GM12878 (cell line): ENCODE results near the gene ACTL10. TPM values are rescaled to one million over a fixed set of nuclear protein-coding genes. Genes with fewer than 3 reads are reported as not detected.

ENCODE experiments used
- ATAC-seq: fragments of 200-7000 bp; cut with Tn5 transposase; 3 replicates; pipeline ENCODE4 v1.9.1; 2020; ENCODE audit warnings: mild to moderate bottlenecking, moderate library complexity
- BruUV-seq: library from RNA; stranded (reverse); fragments of 400-500 nt; replicated peaks from 2 replicates; lab custom pipeline; 2021; lab: Mats Ljungman, UMichigan
- CTCF ChIA-PET: fragments of 300-600 bp; sonication (Branson Sonifier 250); formaldehyde crosslinking; extraction: SDS; loops from one replicate; lab custom pipeline; 2021; ENCODE audit warnings: inconsistent platforms; lab: Yijun Ruan, JAX
- POLR2A ChIA-PET: fragments of 350-600 bp; formaldehyde crosslinking; extraction: SDS; loops from one replicate; lab custom pipeline; 2021; ENCODE audit warnings: inconsistent platforms; lab: Charles Lee
- RAD21 ChIA-PET: fragments of 300-600 bp; sonication (Branson Sonifier 250); formaldehyde crosslinking; loops from one replicate; lab custom pipeline; 2023; ENCODE audit warnings: antibody characterized with exemption; ENCODE audit not compliant: unreplicated experiment; lab: Charles Lee
- SMC1A ChIA-PET: fragments of 300-600 bp; sonication (Branson Sonifier 250); formaldehyde crosslinking; loops from one replicate; lab custom pipeline; 2023; ENCODE audit not compliant: unreplicated experiment, uncharacterized antibody; lab: Charles Lee
- DNase-seq: peaks from one replicate; pipeline ENCODE4 v3.0.0-alpha.2; 2011; ENCODE audit warnings: low read depth, low spot score
- FAIRE-seq: peaks from 3 replicates; lab custom pipeline; 2011; peaks lifted over from hg19 to GRCh38; lab: Jason Lieb, UNC
- H2AFZ ChIP-seq: 2 replicates; pipeline ENCODE4 v1.6.0; 2011; ENCODE audit warnings: low read depth, low read length, control low read depth; ENCODE audit not compliant: control insufficient read depth
- H3K27ac ChIP-seq: 2 replicates; pipeline ENCODE4 v1.5.1; 2011; ENCODE audit warnings: control low read depth; ENCODE audit not compliant: control insufficient read depth, insufficient read depth
- H3K27me3 ChIP-seq, 2 experiments: replicated peaks in 1 of 2; 2 replicates each; pipeline versions ENCODE4 v1.6.0 to v1.6.1; 2011; ENCODE audit warnings: low read length in 1 of 2; ENCODE audit not compliant: control insufficient read depth in 2 of 2, insufficient read depth in 2 of 2
- H3K36me3 ChIP-seq, 2 experiments: 2 replicates each; pipeline ENCODE4 v1.5.1; 2011; ENCODE audit warnings: low read length in 1 of 2; ENCODE audit not compliant: control insufficient read depth in 2 of 2, insufficient read depth in 2 of 2
- H3K4me1 ChIP-seq: 2 replicates; pipeline ENCODE4 v1.6.1; 2011; ENCODE audit warnings: mild to moderate bottlenecking, low read length, moderate library complexity, mixed read lengths; ENCODE audit not compliant: control insufficient read depth, insufficient read depth
- H3K4me2 ChIP-seq: 2 replicates; pipeline ENCODE4 v1.6.0; 2011; ENCODE audit warnings: control low read depth; ENCODE audit not compliant: control insufficient read depth, insufficient read depth
- H3K4me3 ChIP-seq: fragments of 200-600 bp; sonication (generic); 2 replicates; pipeline ENCODE4 v1.5.1; 2016
- H3K79me2 ChIP-seq: 2 replicates; pipeline ENCODE4 v1.6.0; 2011; ENCODE audit warnings: low read length; ENCODE audit not compliant: control insufficient read depth, insufficient read depth
- H3K9ac ChIP-seq: 2 replicates; pipeline ENCODE4 v1.8.0; 2011; ENCODE audit warnings: low read length, control low read depth, mixed read lengths; ENCODE audit not compliant: control insufficient read depth, insufficient read depth
- H3K9me3 ChIP-seq: replicated peaks from 3 replicates; pipeline ENCODE4 v1.5.1; 2011; ENCODE audit warnings: mild to moderate bottlenecking, low read length; ENCODE audit not compliant: control insufficient read depth, insufficient read depth
- H4K20me1 ChIP-seq: 2 replicates; pipeline ENCODE4 v1.6.0; 2011; ENCODE audit not compliant: control insufficient read depth, insufficient read depth
- BRCA1 ChIP-seq: IDR thresholded peaks from 2 replicates; pipeline ENCODE4 v1.6.1; 2011; ENCODE audit warnings: low read depth, low read length, improper control_type of control experiment
- CREM ChIP-seq: IDR thresholded peaks from 2 replicates; pipeline ENCODE4 v1.6.1; 2014; ENCODE audit warnings: antibody characterized with exemption, low read depth
- ESRRA ChIP-seq: IDR thresholded peaks from 2 replicates; pipeline ENCODE4 v1.6.1; 2012; ENCODE audit warnings: mild to moderate bottlenecking, low read length, improper control_type of control experiment
- IKZF2 ChIP-seq, 2 experiments: fragments of 450-650 bp; IDR thresholded peaks; 2 replicates each; pipeline ENCODE4 v1.6.1; 2017; ENCODE audit warnings: mild to moderate bottlenecking in 2 of 2, moderate library complexity in 2 of 2
- IRF3 ChIP-seq: fragments of 450-650 bp; IDR thresholded peaks from 2 replicates; pipeline ENCODE4 v1.6.1; 2014; ENCODE audit warnings: mild to moderate bottlenecking
- IRF4 ChIP-seq: IDR thresholded peaks from 2 replicates; pipeline ENCODE4 v1.6.1; 2011; ENCODE audit warnings: low read depth, low read length
- MLLT1 ChIP-seq: fragments of 450-650 bp; IDR thresholded peaks from 2 replicates; pipeline ENCODE4 v1.6.1; 2016; ENCODE audit warnings: mild to moderate bottlenecking
- NR2C2 ChIP-seq: IDR thresholded peaks from 2 replicates; pipeline ENCODE4 v1.6.1; 2011; ENCODE audit warnings: borderline replicate concordance, low read depth; ENCODE audit not compliant: control insufficient read depth, insufficient read length
- RCOR1 ChIP-seq: conservative IDR thresholded peaks from 2 replicates; pipeline ENCODE4 v1.6.1; 2012; ENCODE audit warnings: low read depth, low read length, improper control_type of control experiment
- SMAD1 ChIP-seq: fragments of 450-650 bp; IDR thresholded peaks from 2 replicates; pipeline ENCODE4 v1.6.1; 2018; ENCODE audit warnings: mild to moderate bottlenecking, low read depth; ENCODE audit not compliant: partially characterized antibody
- SUZ12 ChIP-seq: fragments of 200-600 bp; sonication (generic); IDR thresholded peaks from one replicate; pipeline ENCODE4 v1.6.1; 2018; ENCODE audit warnings: antibody characterized with exemption, mild to moderate bottlenecking; ENCODE audit not compliant: unreplicated experiment
- ZBTB33 ChIP-seq: fragments of 450-650 bp; IDR thresholded peaks from 2 replicates; pipeline ENCODE4 v1.6.1; 2017; ENCODE audit warnings: mild to moderate bottlenecking
- ZBTB40 ChIP-seq: fragments of 450-650 bp; IDR thresholded peaks from 2 replicates; pipeline ENCODE4 v1.6.1; 2016; ENCODE audit warnings: mild to moderate bottlenecking, moderate library complexity, borderline replicate concordance
- ZNF207 ChIP-seq: fragments of 450-650 bp; IDR thresholded peaks from 2 replicates; pipeline ENCODE4 v1.6.1; 2014; ENCODE audit warnings: antibody characterized with exemption, mild to moderate bottlenecking, borderline replicate concordance
- WGBS: methylation state at CpG from one replicate; pipeline ENCODE4 v1.1.6; 2016; ENCODE audit warnings: low lambda C conversion rate; ENCODE audit not compliant: insufficient replicate concordance, insufficient coverage; ENCODE audit errors: missing lambda C conversion rate; 5-methylcytosine and 5-hydroxymethylcytosine counted together
- in situ Hi-C: fragments of 300-500 bp; cut with MboI; formaldehyde crosslinking; loops from 9 replicates; pipeline ENCODE4 v1.14.3; 2018; ENCODE audit warnings: mixed read lengths
- intact Hi-C: fragments of 100-400 bp; cut with micrococcal nuclease; formaldehyde crosslinking; loops from one replicate; pipeline ENCODE4 v1.14.2; 2022; ENCODE audit not compliant: unreplicated experiment
- polyA plus RNA-seq, 11 experiments: library from polyadenylated mRNA; depleted of rRNA in 4 of 11; unstranded in 6 of 11; stranded (reverse) in 5 of 11; fragments of >200 nt; fragmentation: Nextera tagmentation in 4 of 11; fragmentation: Illumina TruSeq in 1 of 11; extraction: Ambion mirVana in 4 of 11; extraction: Trizol in 1 of 11; gene quantifications; 1 replicate in 1 of 11; 2 replicates in 10 of 11; pipeline versions ENCODE4 v1.2.1 to v1.2.3, GENCODE V29; 2011 to 2016; ENCODE audit warnings: inconsistent platforms in 2 of 11, missing spikeins in 2 of 11, low read depth in 1 of 11
- total RNA-seq, 4 experiments: library from RNA; depleted of rRNA in 3 of 4; stranded (reverse); fragments of >200 nt in 3 of 4; fragmentation: Illumina TruSeq in 1 of 4; extraction: Trizol in 1 of 4; gene quantifications; 2 replicates each; pipeline versions ENCODE4 v1.2.1 to v1.2.3, GENCODE V29; 2013 to 2021

The ACTL10 gene
- total and polyA plus RNA-seq, 10 of the 15 experiments (the other 5 are each of a cell fraction or from before 2014, with no cell fraction given): 0.12 to 5.0 (median 0.89) TPM

GRCh38 chr20:33676652-33677645, 10.2 kb downstream of the ACTL10 start:
- CTCF ChIA-PET: interaction anchor here (0.6 kb wide), 1 partner anchor 217 kb away, joined by 3 read pairs; no protein-coding TSS in a partner anchor

More at GRCh38 chr20:33676652-33677645, 10.2 kb downstream of the ACTL10 start:
- Histone ChIP-seq H3K9ac (no peak overlapping the region), H3K4me1 (peaks cover 30% of the 10 kb centered on the region), H3K4me2 (no peak overlapping the region), H3K79me2 (peaks cover 17% of the 10 kb centered on the region), H3K27ac (no peak overlapping the region), H3K9me3 (no peaks in the 10 kb centered on the region), H3K36me3 (peaks cover 0 to 5% of the 10 kb centered on the region in 2 experiments; a peak in 3 of 4 replicates), H3K4me3 (no peak overlapping the region), H4K20me1 (no peaks in the 10 kb centered on the region), H2AFZ (no peak overlapping the region), H3K27me3 (no peaks in the 10 kb centered on the region)
- no peak for TF ChIP-seq ZBTB33
- TF ChIP-seq IRF4: no peak
- TF ChIP-seq BRCA1: no peak
- no peak for TF ChIP-seq IRF3
- no peak for TF ChIP-seq NR2C2
- TF ChIP-seq SUZ12: no peak
- no peak for TF ChIP-seq SMAD1
- TF ChIP-seq RCOR1: no peak
- no peak for TF ChIP-seq ZBTB40
- no peak for TF ChIP-seq CREM
- TF ChIP-seq ZNF207: no peak
- TF ChIP-seq ESRRA: no peak
- no peak for TF ChIP-seq MLLT1
- no peak for TF ChIP-seq IKZF2 (IDR thresholded peaks at IDR 0.05)
- ATAC-seq: no peak
- in situ Hi-C loops (no loop called here), intact Hi-C loops (no loop called here)
- no TSS peak for BruUV-seq
- no peak for DNase-seq
- no peak for FAIRE-seq
- 95% methylated on average over 31 of the region's 31 CpGs for whole genome bisulfite sequencing
- ChIA-PET POLR2A (no interaction called here), SMC1A (no interaction called here), RAD21 (interaction anchor here (2.2 kb wide), 1 partner anchor 10 kb away, joined by 6 read pairs; the partner anchor contains the start of gene ACTL10)
